ENCODE measurements around the gene ZMYND10.

DNA sequence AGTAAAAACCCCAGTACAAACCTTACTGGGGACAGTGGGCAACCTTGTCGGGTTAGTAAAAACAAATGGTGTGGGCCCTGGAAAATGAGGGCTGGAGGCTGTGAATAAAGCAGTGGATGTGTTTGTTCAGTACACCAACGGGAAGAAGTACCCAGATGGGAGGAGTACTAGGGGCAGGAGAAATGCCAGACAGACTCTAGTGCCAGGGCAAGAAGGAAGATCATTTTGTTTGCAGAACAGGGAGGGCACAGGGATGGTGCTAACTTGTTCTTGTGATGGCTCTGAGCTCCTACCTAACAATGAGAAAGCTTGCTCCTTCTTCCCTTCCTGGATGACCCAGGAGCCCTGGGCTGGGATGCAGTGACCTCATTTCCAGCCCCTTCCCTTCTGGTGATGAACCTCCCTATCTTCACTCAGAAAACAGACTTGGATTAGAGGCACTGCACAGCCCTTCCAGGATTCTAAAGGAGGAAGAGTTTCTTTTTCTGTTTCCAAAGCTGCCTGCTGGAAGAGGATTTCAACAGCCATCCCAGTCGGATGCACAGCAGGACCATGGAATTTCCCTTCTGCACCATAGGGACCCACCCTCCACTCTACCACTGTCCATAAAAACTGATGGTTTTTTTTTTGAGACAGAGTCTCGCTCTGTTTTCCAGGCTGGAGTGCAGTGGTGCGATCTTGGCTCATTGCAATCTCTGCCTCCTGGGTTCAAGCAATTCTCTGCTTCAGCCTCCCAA, 11.0 kb downstream of the ZMYND10 start:
- TF ChIP-seq GATA2 (IDR thresholded peaks at IDR 0.05; ENCODE audit: low read depth, low read length): no peak
- TF ChIP-seq GATA3 (IDR thresholded peaks at IDR 0.05; ENCODE audit: low read depth, low read length): no peak

All from SH-SY5Y (cell line).